HG03378 (cell line): ENCODE results near the gene GPHN.
A peak's percentile ranks its signal among the peaks of the same experiment; 100 is the strongest.
"Not testable (repeated sequence)": the region's sequence is repeated elsewhere in the genome, so short reads cannot be mapped to it uniquely, and the experiment has no call there.

Experiments used
- ATAC-seq: cut with Tn5 transposase; IDR thresholded peaks from one replicate; pipeline ENCODE4 v1.9.1; 2021; ENCODE audit warnings: mild to moderate bottlenecking, moderate library complexity; ENCODE audit not compliant: unreplicated experiment

Gene GPHN

GRCh38 chr14:66501592-66501991 is 6.4 kb upstream of the GPHN start:
- no peak for ATAC-seq

GRCh38 chr14:66502836-66503235 is 5.1 kb upstream of the GPHN start:
- not testable (repeated sequence) for ATAC-seq

GRCh38 chr14:66503532-66503931 is 4.4 kb upstream of the GPHN start:
- no peak for ATAC-seq

- peak; percentile 23 for ATAC-seq
Observed at GRCh38 chr14:66507181-66507721, 696 bp upstream of the GPHN start.

GRCh38 chr14:66508547-66508845 is 549 bp downstream of the GPHN start:
- ATAC-seq, result no peak

GRCh38 chr14:66508846-66509621 is 1.1 kb downstream of the GPHN start:
- ATAC-seq, result peak; percentile 30

GRCh38 chr14:66509874-66510273 is 1.9 kb downstream of the GPHN start:
- ATAC-seq, result no peak

- no peak for ATAC-seq
Observed at GRCh38 chr14:66511849-66512248, 3.9 kb downstream of the GPHN start.

GRCh38 chr14:66514213-66514612 is 6.3 kb downstream of the GPHN start:
- no peak for ATAC-seq

- no peak for ATAC-seq
Observed at GRCh38 chr14:66530526-66530925, 22.6 kb downstream of the GPHN start.

GRCh38 chr14:66539034-66539433 is 31.1 kb downstream of the GPHN start:
- no peak for ATAC-seq

GRCh38 chr14:66540038-66540437 is 32.1 kb downstream of the GPHN start:
- ATAC-seq, result no peak

GRCh38 chr14:66541627-66542026 is 33.7 kb downstream of the GPHN start:
- ATAC-seq, result no peak

GRCh38 chr14:66543996-66544395 is 36.0 kb downstream of the GPHN start:
- ATAC-seq, result no peak

- ATAC-seq, result not testable (repeated sequence)
Observed at GRCh38 chr14:66545191-66545590, 37.2 kb downstream of the GPHN start.

GRCh38 chr14:66545751-66546150 is 37.8 kb downstream of the GPHN start:
- ATAC-seq, result not testable (repeated sequence)

- no peak for ATAC-seq
Observed at GRCh38 chr14:66563731-66564130, 55.8 kb downstream of the GPHN start.

GRCh38 chr14:66568220-66568619 is 60.3 kb downstream of the GPHN start:
- no peak for ATAC-seq

GRCh38 chr14:66572826-66573225 is 64.9 kb downstream of the GPHN start:
- no peak for ATAC-seq

GRCh38 chr14:66575014-66575413 is 67.1 kb downstream of the GPHN start:
- ATAC-seq, result no peak

GRCh38 chr14:66575939-66576338 is 68.0 kb downstream of the GPHN start:
- ATAC-seq, result no peak

- ATAC-seq, result not testable (repeated sequence)
Observed at GRCh38 chr14:66587753-66588152, 79.8 kb downstream of the GPHN start.

- ATAC-seq, result no peak
Observed at GRCh38 chr14:66595394-66595793, 87.4 kb downstream of the GPHN start.
